Panc1 (cell line): ENCODE results near the gene SMC6. TPM values are rescaled to one million over a fixed set of nuclear protein-coding genes. Genes with fewer than 3 reads are reported as not detected.

Source experiments
- ATAC-seq: fragments of 200-7000 bp; cut with Tn5 transposase; 2 replicates; pipeline ENCODE4 v1.9.1; 2020; ENCODE audit warnings: mild to moderate bottlenecking, moderate library complexity
- BruUV-seq: library from RNA; stranded (reverse); fragments of 400-500 nt; replicated peaks from 2 replicates; lab custom pipeline; 2021; lab: Mats Ljungman, UMichigan
- CTCF ChIA-PET: fragments of 300-600 bp; sonication (Branson Sonifier 250); formaldehyde crosslinking; loops from one replicate; lab custom pipeline; 2022; ENCODE audit warnings: antibody characterized with exemption; lab: Charles Lee
- POLR2A ChIA-PET: fragments of 300-600 bp; sonication (Branson Sonifier 250); formaldehyde crosslinking; loops from one replicate; lab custom pipeline; 2022; ENCODE audit warnings: antibody characterized with exemption; lab: Charles Lee
- DNase-seq: peaks from one replicate; pipeline ENCODE4 v3.0.0-alpha.2; 2010; ENCODE audit warnings: low read depth, low spot score
- H3K27ac ChIP-seq: 2 replicates; pipeline ENCODE4 v1.5.1; 2011; ENCODE audit warnings: mild to moderate bottlenecking, low read length, inconsistent platforms
- H3K27me3 ChIP-seq: fragments of 200-500 bp; sonication (Bioruptor generic); 2 replicates; pipeline ENCODE4 v1.6.0; 2014; ENCODE audit warnings: low read length, inconsistent platforms; ENCODE audit not compliant: control insufficient read depth, insufficient read depth
- H3K36me3 ChIP-seq: fragments of 200-500 bp; sonication (Bioruptor generic); 2 replicates; pipeline ENCODE4 v1.5.1; 2014; ENCODE audit warnings: inconsistent platforms, mild to moderate bottlenecking, low read length, moderate library complexity; ENCODE audit not compliant: control insufficient read depth, insufficient read depth
- H3K4me1 ChIP-seq: 2 replicates; pipeline ENCODE4 v1.5.1; 2011; ENCODE audit warnings: inconsistent platforms, mild to moderate bottlenecking, low read length, moderate library complexity; ENCODE audit not compliant: control insufficient read depth, insufficient read depth
- H3K4me3 ChIP-seq, 2 experiments: 2 replicates each; pipeline ENCODE4 v1.5.1; 2011 to 2012; ENCODE audit warnings: low read depth in 2 of 2, low read length in 2 of 2, mild to moderate bottlenecking in 2 of 2, inconsistent platforms in 1 of 2, moderate library complexity in 1 of 2
- H3K9me3 ChIP-seq: fragments of 200-500 bp; sonication (Bioruptor generic); 2 replicates; pipeline ENCODE4 v1.5.1; 2014; ENCODE audit warnings: low read depth, mild to moderate bottlenecking, inconsistent platforms, low read length, moderate library complexity; ENCODE audit not compliant: control insufficient read depth, insufficient read depth
- POLR2AphosphoS5 ChIP-seq: IDR thresholded peaks from 2 replicates; pipeline ENCODE4 v1.6.1; 2012; ENCODE audit warnings: mild to moderate bottlenecking, low read depth, low read length, moderate library complexity
- REST ChIP-seq, 2 experiments: IDR thresholded peaks; 2 replicates each; pipeline ENCODE4 v1.6.1; 2011 to 2012; ENCODE audit warnings: low read depth in 2 of 2, control low read depth in 1 of 2, low read length in 1 of 2, mild to moderate bottlenecking in 1 of 2, moderate library complexity in 1 of 2; ENCODE audit not compliant: insufficient read depth in 1 of 2
- SIN3A ChIP-seq: IDR thresholded peaks from 2 replicates; pipeline ENCODE4 v1.6.1; 2012; ENCODE audit warnings: low read depth, mild to moderate bottlenecking, low read length, moderate library complexity, borderline replicate concordance; ENCODE audit not compliant: insufficient read depth
- TCF7L2 ChIP-seq: IDR thresholded peaks from 2 replicates; pipeline ENCODE4 v1.6.1; 2011; ENCODE audit warnings: mild to moderate bottlenecking, low read depth, low read length, inconsistent platforms
- in situ Hi-C: cut with HindIII; loops from 2 replicates; pipeline ENCODE4 v1.10.0; 2016; ENCODE audit warnings: low sequenced_read_pairs, low pct_unique_long_range_greater_than_20kb
- intact Hi-C: fragments of 100-400 bp; cut with micrococcal nuclease; formaldehyde crosslinking; loops from one replicate; pipeline ENCODE4 v1.10.0; 2022; ENCODE audit not compliant: unreplicated experiment
- total RNA-seq: library from RNA; stranded (reverse); gene quantifications from one replicate; pipeline ENCODE4 v1.2.1, GENCODE V29; 2021; ENCODE audit not compliant: unreplicated experiment
- TF ChIP-seq, protein P1 (sequence below): fragments of 450-650 bp; IDR thresholded peaks from 2 replicates; pipeline ENCODE4 v1.5.1; 2017; ENCODE audit warnings: mild to moderate bottlenecking

The SMC6 gene
- total RNA-seq, 1 experiment from 2014 or later, result 43.8 TPM

DNA sequence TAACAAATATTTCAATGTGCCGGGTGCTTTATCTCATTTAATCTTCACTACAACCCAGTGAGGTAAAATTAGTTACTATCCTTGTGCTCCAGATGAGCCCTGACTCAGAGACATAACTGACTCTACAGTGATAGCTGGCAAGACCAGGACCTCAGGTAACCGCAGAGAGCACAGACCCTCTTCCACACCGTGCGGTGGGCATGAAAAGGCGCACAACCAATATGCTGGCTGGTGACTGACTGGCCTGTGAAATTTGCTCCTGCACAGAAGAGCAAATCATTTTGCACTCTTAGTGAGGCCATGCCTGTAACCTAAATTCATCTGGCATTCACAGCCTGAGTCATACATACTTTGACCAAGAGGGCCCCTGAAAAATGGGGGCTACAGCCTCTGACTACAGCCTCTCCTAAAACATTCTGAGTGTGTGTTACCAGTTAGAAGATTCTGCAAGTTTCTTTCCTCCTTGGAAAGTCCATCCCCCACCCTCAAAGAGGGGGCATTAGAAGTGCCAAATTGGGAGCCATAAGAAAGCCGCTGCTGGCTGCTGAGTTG lies 40.3 kb upstream of the SMC6 start:
- no TSS peak for BruUV-seq
- Histone ChIP-seq H3K36me3 (no peaks in the 10 kb centered on the region), H3K4me3 (no peak overlapping the region), H3K27ac (no peak overlapping the region), H3K9me3 (no peaks in the 10 kb centered on the region), H3K4me1 (no peaks in the 10 kb centered on the region), H3K27me3 (no peaks in the 10 kb centered on the region; the same call in 1 of the 2 replicates)
- no peak for DNase-seq
- no peak for ATAC-seq
- CTCF ChIA-PET, result no interaction called here
- intact Hi-C loops, result no loop called here
- POLR2A ChIA-PET, result interaction anchor here (0.6 kb wide), 1 partner anchor 24 kb away, joined by 10 read pairs; no protein-coding TSS in a partner anchor
- in situ Hi-C loops, result no loop called here
- TF ChIP-seq, protein P1, sequence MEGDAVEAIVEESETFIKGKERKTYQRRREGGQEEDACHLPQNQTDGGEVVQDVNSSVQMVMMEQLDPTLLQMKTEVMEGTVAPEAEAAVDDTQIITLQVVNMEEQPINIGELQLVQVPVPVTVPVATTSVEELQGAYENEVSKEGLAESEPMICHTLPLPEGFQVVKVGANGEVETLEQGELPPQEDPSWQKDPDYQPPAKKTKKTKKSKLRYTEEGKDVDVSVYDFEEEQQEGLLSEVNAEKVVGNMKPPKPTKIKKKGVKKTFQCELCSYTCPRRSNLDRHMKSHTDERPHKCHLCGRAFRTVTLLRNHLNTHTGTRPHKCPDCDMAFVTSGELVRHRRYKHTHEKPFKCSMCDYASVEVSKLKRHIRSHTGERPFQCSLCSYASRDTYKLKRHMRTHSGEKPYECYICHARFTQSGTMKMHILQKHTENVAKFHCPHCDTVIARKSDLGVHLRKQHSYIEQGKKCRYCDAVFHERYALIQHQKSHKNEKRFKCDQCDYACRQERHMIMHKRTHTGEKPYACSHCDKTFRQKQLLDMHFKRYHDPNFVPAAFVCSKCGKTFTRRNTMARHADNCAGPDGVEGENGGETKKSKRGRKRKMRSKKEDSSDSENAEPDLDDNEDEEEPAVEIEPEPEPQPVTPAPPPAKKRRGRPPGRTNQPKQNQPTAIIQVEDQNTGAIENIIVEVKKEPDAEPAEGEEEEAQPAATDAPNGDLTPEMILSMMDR, result no peak
- TF ChIP-seq REST (IDR thresholded peaks at IDR 0.05; ENCODE audit: insufficient read depth in 1 of 2, low read depth in 2 of 2, low read length in 1 of 2) (no peak), SIN3A (no peak), TCF7L2 (no peak), POLR2AphosphoS5 (no peak)

- Histone ChIP-seq H3K27me3 (no peaks in the 10 kb centered on the region; the same call in 1 of the 2 replicates), H3K36me3 (no peaks in the 10 kb centered on the region), H3K4me3 (no peak overlapping the region), H3K4me1 (no peaks in the 10 kb centered on the region), H3K9me3 (no peaks in the 10 kb centered on the region), H3K27ac (no peak overlapping the region)
- DNase-seq, result no peak
- POLR2A ChIA-PET, result interaction anchor here (0.5 to 0.6 kb wide), 2 partner anchors 25 to 32 kb away, joined by 6 to 10 read pairs; no protein-coding TSS in a partner anchor
- in situ Hi-C loops (no loop called here), intact Hi-C loops (no loop called here)
- no peak for ATAC-seq
- CTCF ChIA-PET, result no interaction called here
- TF ChIP-seq POLR2AphosphoS5 (no peak), TCF7L2 (no peak), REST (IDR thresholded peaks at IDR 0.05; ENCODE audit: insufficient read depth in 1 of 2, low read depth in 2 of 2, low read length in 1 of 2) (no peak), SIN3A (no peak)
- TF ChIP-seq, protein P1, result no peak
- no TSS peak for BruUV-seq
Measured at GRCh38 chr2:17793296-17793695, 39.7 kb upstream of the SMC6 start.
